LNCaP clone FGC (cell line): ENCODE measurements around the gene AREL1.

Source experiments
- DNase-seq: peaks from one replicate; pipeline ENCODE4 v3.0.0-alpha.2; 2011; ENCODE audit warnings: low read depth
- H3K4me3 ChIP-seq: 2 replicates; pipeline ENCODE4 v1.5.1; 2011; ENCODE audit warnings: mild to moderate bottlenecking, low read depth, low read length, control low read depth
- CTCF ChIP-seq: IDR thresholded peaks from 2 replicates; pipeline ENCODE4 v1.5.1; 2012; ENCODE audit warnings: mild to moderate bottlenecking; ENCODE audit not compliant: control insufficient read depth, insufficient read depth; ENCODE audit errors: extremely low read depth

Gene AREL1

GRCh38 chr14:74697976-74698375 is 14.9 kb downstream of the AREL1 start:
- DNase-seq = no peak

GRCh38 chr14:74697543-74697942 is 15.3 kb downstream of the AREL1 start:
- H3K4me3 ChIP-seq = no peak overlapping the region
- DNase-seq = no peak
- no peak for TF ChIP-seq CTCF

More at GRCh38 chr14:74697976-74698375, 14.9 kb downstream of the AREL1 start:
- no peak for TF ChIP-seq CTCF
- H3K4me3 ChIP-seq = no peak overlapping the region

- DNase-seq = no peak
- TF ChIP-seq CTCF = no peak
- no peak overlapping the region for H3K4me3 ChIP-seq
Measured at GRCh38 chr14:74697011-74697410, 15.9 kb downstream of the AREL1 start.

GRCh38 chr14:74695406-74695805 is 17.5 kb downstream of the AREL1 start:
- no peak overlapping the region for H3K4me3 ChIP-seq
- no peak for TF ChIP-seq CTCF
- no peak for DNase-seq

- no peak overlapping the region for H3K4me3 ChIP-seq
- DNase-seq = no peak
- TF ChIP-seq CTCF = no peak
Measured at GRCh38 chr14:74693191-74693590, 19.7 kb downstream of the AREL1 start.

GRCh38 chr14:74691456-74691855 is 21.4 kb downstream of the AREL1 start:
- no peak for TF ChIP-seq CTCF
- no peak overlapping the region for H3K4me3 ChIP-seq
- DNase-seq = no peak

GRCh38 chr14:74685921-74686678 is 26.8 kb downstream of the AREL1 start:
- TF ChIP-seq CTCF = no peak
- DNase-seq = peak; percentile 36
- H3K4me3 ChIP-seq = no peak overlapping the region
